ENCODE data around the gene APRT. TPM values are rescaled to one million over a fixed set of nuclear protein-coding genes. Genes with fewer than 3 reads are reported as not detected.
A peak's percentile ranks its signal among the peaks of the same experiment; 100 is the strongest.

The APRT gene
- total RNA-seq, 1 donor from 2014 or later: 116 TPM

GRCh38 chr16:88853325-88853941 is 41.7 kb upstream of the APRT start:
- DNase-seq (ENCODE audit: low read depth, low spot score): no peak
- H3K27me3 Mint-ChIP-seq (ENCODE audit: low read depth): no peaks in the 10 kb centered on the region
- peak overlapping the region; percentile 51 for H3K4me3 Mint-ChIP-seq
- H3K9me3 Mint-ChIP-seq: no peaks in the 10 kb centered on the region
- no peak overlapping the region for H3K27ac Mint-ChIP-seq (ENCODE audit: unreplicated experiment)
- no peak for TF ChIP-seq CTCF (conservative IDR thresholded peaks at IDR 0.05)
- H3K4me1 Mint-ChIP-seq: peaks cover 15% of the 10 kb centered on the region
- H3K36me3 Mint-ChIP-seq (ENCODE audit: low read depth): no peaks in the 10 kb centered on the region

GRCh38 chr16:88851616-88852015 is 39.9 kb upstream of the APRT start:
- H3K9me3 Mint-ChIP-seq: no peaks in the 10 kb centered on the region
- H3K4me1 Mint-ChIP-seq: peaks cover 8% of the 10 kb centered on the region
- no peaks in the 10 kb centered on the region for H3K27me3 Mint-ChIP-seq (ENCODE audit: low read depth)
- no peaks in the 10 kb centered on the region for H3K36me3 Mint-ChIP-seq (ENCODE audit: low read depth)
- no peak overlapping the region for H3K4me3 Mint-ChIP-seq
- H3K27ac Mint-ChIP-seq (ENCODE audit: unreplicated experiment): no peak overlapping the region
- no peak for DNase-seq (ENCODE audit: low read depth, low spot score)
- no peak for TF ChIP-seq CTCF (conservative IDR thresholded peaks at IDR 0.05)

- TF ChIP-seq CTCF (conservative IDR thresholded peaks at IDR 0.05): no peak
- peaks cover 8% of the 10 kb centered on the region for H3K4me1 Mint-ChIP-seq
- H3K36me3 Mint-ChIP-seq (ENCODE audit: low read depth): no peaks in the 10 kb centered on the region
- DNase-seq (ENCODE audit: low read depth, low spot score): no peak
- H3K9me3 Mint-ChIP-seq: no peaks in the 10 kb centered on the region
- H3K4me3 Mint-ChIP-seq: no peak overlapping the region
- H3K27ac Mint-ChIP-seq (ENCODE audit: unreplicated experiment): no peak overlapping the region
- H3K27me3 Mint-ChIP-seq (ENCODE audit: low read depth): no peaks in the 10 kb centered on the region
These were observed 38.9 kb upstream of the APRT start for GRCh38 chr16:88850531-88851199.

- H3K4me1 Mint-ChIP-seq: peaks cover 3% of the 10 kb centered on the region
- H3K4me3 Mint-ChIP-seq: no peak overlapping the region
- no peaks in the 10 kb centered on the region for H3K27me3 Mint-ChIP-seq (ENCODE audit: low read depth)
- no peak overlapping the region for H3K27ac Mint-ChIP-seq (ENCODE audit: unreplicated experiment)
- H3K36me3 Mint-ChIP-seq (ENCODE audit: low read depth): no peaks in the 10 kb centered on the region
- no peak for DNase-seq (ENCODE audit: low read depth, low spot score)
- no peak for TF ChIP-seq CTCF (conservative IDR thresholded peaks at IDR 0.05)
- no peaks in the 10 kb centered on the region for H3K9me3 Mint-ChIP-seq
These were observed 36.8 kb upstream of the APRT start for GRCh38 chr16:88848557-88848956.

- TF ChIP-seq CTCF (conservative IDR thresholded peaks at IDR 0.05): no peak
- Mint-ChIP-seq H3K4me1 (peaks cover 3% of the 10 kb centered on the region), H3K9me3 (no peaks in the 10 kb centered on the region), H3K27me3 (ENCODE audit: low read depth) (no peaks in the 10 kb centered on the region), H3K4me3 (no peak overlapping the region), H3K27ac (ENCODE audit: unreplicated experiment) (no peak overlapping the region), H3K36me3 (ENCODE audit: low read depth) (no peaks in the 10 kb centered on the region)
- DNase-seq (ENCODE audit: low read depth, low spot score): no peak
These were observed 35.9 kb upstream of the APRT start for GRCh38 chr16:88847654-88848053.

All from neural crest cell (in vitro differentiated cells).